ENCODE measurements around the gene CDK14.

- TF ChIP-seq CTCF (IDR thresholded peaks at IDR 0.05): no peak
- TF ChIP-seq POLR2AphosphoS5 (IDR thresholded peaks at IDR 0.05): no peak
- TF ChIP-seq POLR2A (IDR thresholded peaks at IDR 0.05): no peak
- no peak for TF ChIP-seq EP300 (IDR thresholded peaks at IDR 0.05)
These were observed 293.5 kb downstream of the CDK14 start for GRCh38 chr7:90889644-90890043.
